Erythroblast (primary cell): ENCODE results near the gene MICU1.

Experiments used
- GATA1 ChIP-seq: IDR thresholded peaks from 2 replicates; pipeline ENCODE4 v1.6.1; 2011; ENCODE audit warnings: low read depth, mild to moderate bottlenecking, control low read depth, low read length, moderate library complexity
- POLR2A ChIP-seq: IDR thresholded peaks from 2 replicates; pipeline ENCODE4 v1.6.1; 2011; ENCODE audit warnings: mild to moderate bottlenecking, low read length

- TF ChIP-seq POLR2A: no peak
- TF ChIP-seq GATA1: no peak
Measured at GRCh38 chr10:72466018-72466417, 159.9 kb downstream of the MICU1 start.
